Diencephalon (tissue), 1 donor: ENCODE results near the gene SMIM13. TPM values are rescaled to one million over a fixed set of nuclear protein-coding genes. Genes with fewer than 3 reads are reported as not detected.

Experiments used
- small RNA-seq: library from RNA; depleted of rRNA; stranded (forward); fragments of <200 nt; gene quantifications from one replicate; pipeline ENCODE3, GENCODE V24; 2014
- total RNA-seq: library from RNA; depleted of rRNA; stranded (reverse); fragments of >200 nt; gene quantifications from one replicate; pipeline ENCODE4 v1.2.3, GENCODE V29; 2014

SMIM13 gene
- 117 TPM for total RNA-seq

GRCh38 chr6:11093626-11094410 is at the start of gene SMIM13:
TSS of gene SMIM13 (plus strand) at chr6:11093834. CDS start at chr6:11094314, 480 bp downstream.

GRCh38 chr6:11043961-11044711 is 49.5 kb upstream of the SMIM13 start, which contains the start of gene ELOVL2:
TSS of gene ELOVL2 (minus strand) at chr6:11044305. CDS start at chr6:11044230, 75 bp downstream.

GRCh38 chr6:11110921-11111768 is 17.5 kb downstream of the SMIM13 start, which contains the start of gene ERVFRD-1:
TSS of gene ERVFRD-1 (minus strand) at chr6:11111725. CDS start at chr6:11105310, 6,415 bp downstream.

Small RNA genes lying within 50 kb of the gene (small RNA-seq; reads per million reads assigned to genes)
- not detected for gene AL136139.1

Other genes with a start within 250 kb of the SMIM13 start
- gene GCM2, start 211.8 kb upstream of the SMIM13 start, total RNA-seq = not detected
- 6.9 TPM for gene SYCP2L, start 206.8 kb upstream of the SMIM13 start, total RNA-seq
- 35.3 TPM for gene ELOVL2, start 49.5 kb upstream of the SMIM13 start, total RNA-seq
- not detected for gene ERVFRD-1, start 17.9 kb downstream of the SMIM13 start, total RNA-seq
- 16.4 TPM for gene NEDD9, start 138.8 kb downstream of the SMIM13 start, total RNA-seq